Right lobe of liver (tissue), 6 donors: Measurements from ENCODE around the gene TMEM8B. TPM values are rescaled to one million over a fixed set of nuclear protein-coding genes. Genes with fewer than 3 reads are reported as not detected.
A peak's percentile ranks its signal among the peaks of the same experiment; 100 is the strongest.

Experiments used
- ATAC-seq, 4 donors: fragments of 200-7000 bp; cut with Tn5 transposase; one replicate each; pipeline ENCODE4 v1.9.1; 2020; ENCODE audit warnings: mild to moderate bottlenecking in 4 of 4, moderate library complexity in 4 of 4
- DNase-seq, 3 donors: peaks; one replicate each; pipeline ENCODE4 v3.0.0-alpha.2; 2020
- H3K27ac ChIP-seq, 3 donors: fragments of 200-600 bp; one replicate each; pipeline ENCODE4 v1.8.0; 2022
- H3K27me3 ChIP-seq, 2 donors: fragments of 200-600 bp; one replicate each; pipeline ENCODE4 v1.8.0; 2022
- H3K36me3 ChIP-seq, 4 donors: fragments of 200-600 bp; sonication (generic) in 1 of 4; one replicate each; pipeline versions ENCODE4 v1.5.1 to v1.8.0; 2017 to 2022; ENCODE audit warnings: control low read depth in 1 of 4
- H3K4me1 ChIP-seq, 4 donors: fragments of 200-600 bp; sonication (generic) in 1 of 4; one replicate each; pipeline versions ENCODE4 v1.5.1 to v1.8.0; 2017 to 2022; ENCODE audit warnings: control low read depth in 1 of 4
- H3K4me3 ChIP-seq, 3 donors: fragments of 200-600 bp; one replicate each; pipeline ENCODE4 v1.8.0; 2022
- H3K9me3 ChIP-seq, 4 donors: fragments of 200-600 bp; sonication (generic) in 1 of 4; one replicate each; pipeline versions ENCODE4 v1.5.1 to v1.8.0; 2017 to 2022; ENCODE audit warnings: control low read depth in 1 of 4
- POLR2A ChIP-seq: fragments of 450-650 bp; IDR thresholded peaks from one replicate; pipeline ENCODE4 v1.6.1; 2017; ENCODE audit warnings: antibody characterized with exemption, mild to moderate bottlenecking
- WGBS: methylation state at CpG from one replicate; pipeline ENCODE4 v1.1.6; 2018; ENCODE audit warnings: low coverage, low lambda C conversion rate; ENCODE audit not compliant: insufficient coverage; ENCODE audit errors: missing lambda C conversion rate; 5-methylcytosine and 5-hydroxymethylcytosine counted together
- intact Hi-C, 2 donors: fragments of 100-400 bp; cut with DNase I; formaldehyde crosslinking; loops; one replicate each; pipeline versions ENCODE4 v1.11.2 to v1.14.1; 2022
- total RNA-seq, 6 experiments: library from RNA; depleted of rRNA in 2 of 6; stranded (reverse); fragments of >200 nt in 2 of 6; fragmentation: NEBNext Ultra II Directional in 3 of 6; extraction: Animal tissue kit (Norgen Biotek cat#: 25700) in 3 of 6; gene quantifications; one replicate each; pipeline versions ENCODE4 v1.1.0 to v1.2.4, GENCODE V29; 2016 to 2023
- TF ChIP-seq, protein P1 (sequence below), 4 donors: fragments of 200-600 bp in 3 of 4; fragments of 450-650 bp in 1 of 4; IDR thresholded peaks; one replicate each; pipeline versions ENCODE4 v1.5.1 to v1.8.0; 2016 to 2022; ENCODE audit warnings: antibody characterized with exemption in 4 of 4, mild to moderate bottlenecking in 2 of 4
- donor health status: DM: no; HTN: yes; CAD: no.
- donor health status: DM: no; HTN: no; CAD: no.
- donor health status: DM: no; HTN: no; CAD: no.
- donor health status: DM: no; HTN: yes; CAD: no.
- donor health status: DM: no; HTN: yes; CAD: no.

Gene TMEM8B
- total RNA-seq, 6 experiments from 2014 or later, result 1.7 to 4.7 (median 3.5) TPM

DNA sequence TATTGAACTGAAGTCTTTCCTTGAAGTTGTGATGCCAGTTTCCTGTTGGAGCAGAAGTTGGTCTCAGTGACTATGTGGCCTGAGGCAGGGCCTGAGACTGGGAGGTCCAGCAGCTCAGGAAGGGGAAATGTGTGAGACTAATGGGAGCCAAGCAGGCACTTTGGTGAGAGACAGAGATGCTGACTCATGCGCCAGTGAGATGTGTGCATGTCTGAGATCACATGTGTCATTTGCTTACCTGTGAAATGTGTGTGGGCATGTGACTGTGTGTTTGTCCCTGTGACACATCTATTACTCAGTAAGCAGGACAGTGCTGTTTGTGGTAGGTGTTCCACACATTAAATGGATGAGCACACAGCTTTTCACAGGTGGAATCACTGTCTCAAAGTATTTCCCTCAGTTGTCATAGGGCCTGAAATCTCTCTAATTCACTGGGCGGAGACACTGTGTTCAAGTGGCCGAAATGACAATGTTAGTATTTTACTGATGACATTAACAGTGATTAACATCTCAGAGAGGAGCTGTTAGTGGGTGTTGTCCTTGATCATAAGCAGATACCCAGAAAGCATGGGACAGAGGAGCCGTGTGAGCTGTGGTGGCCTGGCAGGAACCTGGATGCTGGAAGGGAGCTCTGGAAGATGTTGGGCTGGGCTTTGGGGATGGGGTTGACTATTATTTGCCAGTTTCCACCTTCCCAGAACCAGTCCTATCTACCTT, 30.2 kb upstream of the TMEM8B start:
- no peak for TF ChIP-seq POLR2A
- TF ChIP-seq, protein P1, sequence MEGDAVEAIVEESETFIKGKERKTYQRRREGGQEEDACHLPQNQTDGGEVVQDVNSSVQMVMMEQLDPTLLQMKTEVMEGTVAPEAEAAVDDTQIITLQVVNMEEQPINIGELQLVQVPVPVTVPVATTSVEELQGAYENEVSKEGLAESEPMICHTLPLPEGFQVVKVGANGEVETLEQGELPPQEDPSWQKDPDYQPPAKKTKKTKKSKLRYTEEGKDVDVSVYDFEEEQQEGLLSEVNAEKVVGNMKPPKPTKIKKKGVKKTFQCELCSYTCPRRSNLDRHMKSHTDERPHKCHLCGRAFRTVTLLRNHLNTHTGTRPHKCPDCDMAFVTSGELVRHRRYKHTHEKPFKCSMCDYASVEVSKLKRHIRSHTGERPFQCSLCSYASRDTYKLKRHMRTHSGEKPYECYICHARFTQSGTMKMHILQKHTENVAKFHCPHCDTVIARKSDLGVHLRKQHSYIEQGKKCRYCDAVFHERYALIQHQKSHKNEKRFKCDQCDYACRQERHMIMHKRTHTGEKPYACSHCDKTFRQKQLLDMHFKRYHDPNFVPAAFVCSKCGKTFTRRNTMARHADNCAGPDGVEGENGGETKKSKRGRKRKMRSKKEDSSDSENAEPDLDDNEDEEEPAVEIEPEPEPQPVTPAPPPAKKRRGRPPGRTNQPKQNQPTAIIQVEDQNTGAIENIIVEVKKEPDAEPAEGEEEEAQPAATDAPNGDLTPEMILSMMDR (IDR thresholded peaks at IDR 0.05), result no peak
- no peak overlapping the region for H3K27ac ChIP-seq
- DNase-seq (peak in 1 of 3 donors; percentile 29), ATAC-seq (peak in 3 of 4 donors; percentile 10 to 61 (median 31))
- H3K4me3 ChIP-seq, result no peak overlapping the region
- no peaks in the 10 kb centered on the region for H3K9me3 ChIP-seq
- no peaks in the 10 kb centered on the region for H3K27me3 ChIP-seq
- intact Hi-C loops, result loop anchor here in 1 of 2 donors (10.0 kb wide), 1 partner anchor 86 kb away; no protein-coding TSS in a partner anchor
- peaks cover 0 to 5% (median 2%) of the 10 kb centered on the region in 4 donors for H3K36me3 ChIP-seq
- 93% methylated on average over 2 of the region's 4 CpGs for WGBS
- peaks cover 0 to 13% (median 2%) of the 10 kb centered on the region in 4 donors for H3K4me1 ChIP-seq

DNA sequence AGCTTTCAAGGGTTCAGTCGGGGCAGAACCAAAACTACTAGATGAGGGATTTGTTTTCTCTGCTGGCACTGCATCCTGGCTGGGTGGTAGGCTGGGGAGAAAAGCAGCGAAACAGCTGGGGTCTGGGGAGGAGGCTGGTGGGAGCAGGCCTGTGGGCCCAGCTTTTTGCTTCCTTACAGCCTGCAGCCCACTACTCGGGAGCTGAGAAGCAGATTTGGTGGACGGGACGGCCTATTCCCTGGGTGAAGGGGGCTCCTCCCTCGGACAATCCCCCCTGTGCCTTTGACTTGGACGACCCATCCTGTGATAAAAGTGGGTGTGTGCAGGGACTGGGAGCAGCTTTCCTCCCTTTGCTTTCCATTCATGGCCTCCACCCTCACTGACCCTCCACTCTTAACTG, 28.5 kb upstream of the TMEM8B start:
- Histone ChIP-seq H3K27ac (peak overlapping the region in 1 of 3 donors; percentile 63), H3K4me1 (peaks cover 0 to 13% (median 2%) of the 10 kb centered on the region in 4 donors), H3K9me3 (no peaks in the 10 kb centered on the region), H3K36me3 (peaks cover 0 to 6% (median 3%) of the 10 kb centered on the region in 4 donors), H3K4me3 (no peak overlapping the region), H3K27me3 (no peaks in the 10 kb centered on the region)
- DNase-seq (peak in 1 of 3 donors; percentile 35), ATAC-seq (no peak)
- intact Hi-C loops, result no loop called here
- no peak for TF ChIP-seq POLR2A
- TF ChIP-seq, protein P1 (IDR thresholded peaks at IDR 0.05), result no peak
- 20% methylated on average over 1 of the region's 7 CpGs for WGBS

- H3K27me3 ChIP-seq, result no peaks in the 10 kb centered on the region
- H3K36me3 ChIP-seq, result peaks cover 0 to 7% (median 6%) of the 10 kb centered on the region in 4 donors
- peak overlapping the region in 2 of 3 donors; percentile 40 to 63 for H3K27ac ChIP-seq
- ATAC-seq, result peak; percentile 75 to 88 (median 80)
- H3K4me1 ChIP-seq, result peaks cover 0 to 13% (median 2%) of the 10 kb centered on the region in 4 donors
- intact Hi-C loops, result no loop called here
- peak in 1 of 3 donors; percentile 31 for DNase-seq
- 47% methylated on average over 9 of the region's 13 CpGs for WGBS
- H3K4me3 ChIP-seq, result no peak overlapping the region
- no peaks in the 10 kb centered on the region for H3K9me3 ChIP-seq
- no peak for TF ChIP-seq POLR2A
- TF ChIP-seq, protein P1 (IDR thresholded peaks at IDR 0.05), result no peak
Observed at GRCh38 chr9:35801328-35802128, 27.5 kb upstream of the TMEM8B start.

DNA sequence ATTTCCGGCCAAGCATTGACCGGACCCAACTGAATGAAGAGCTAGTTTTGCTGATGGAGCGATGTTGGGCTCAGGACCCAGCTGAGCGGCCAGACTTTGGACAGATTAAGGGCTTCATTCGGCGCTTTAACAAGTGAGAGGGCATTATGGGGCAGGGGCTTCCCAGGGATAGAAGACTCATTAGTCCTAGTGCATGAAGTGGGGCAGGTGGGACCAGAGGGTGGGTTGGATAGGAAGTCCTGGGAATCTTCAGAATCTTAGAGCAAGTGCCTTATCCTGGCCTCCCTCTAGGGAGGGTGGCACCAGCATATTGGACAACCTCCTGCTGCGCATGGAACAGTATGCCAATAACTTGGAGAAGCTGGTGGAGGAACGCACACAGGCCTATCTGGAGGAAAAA, 22.9 kb upstream of the TMEM8B start:
- no peak overlapping the region for H3K27ac ChIP-seq
- ATAC-seq, result no peak
- 89% methylated on average over 4 of the region's 8 CpGs for WGBS
- H3K4me3 ChIP-seq, result no peak overlapping the region
- intact Hi-C loops, result no loop called here
- TF ChIP-seq POLR2A, result no peak
- TF ChIP-seq, protein P1 (IDR thresholded peaks at IDR 0.05), result no peak
- peaks cover 0 to 19% (median 7%) of the 10 kb centered on the region in 4 donors for H3K36me3 ChIP-seq
- no peaks in the 10 kb centered on the region for H3K27me3 ChIP-seq
- H3K4me1 ChIP-seq, result peaks cover 0 to 10% (median 4%) of the 10 kb centered on the region in 4 donors
- H3K9me3 ChIP-seq, result no peaks in the 10 kb centered on the region
- DNase-seq, result peak in 1 of 3 donors; percentile 28
